Omental fat pad (tissue), 4 donors: ENCODE results near the gene MAML3. TPM values are rescaled to one million over a fixed set of nuclear protein-coding genes. Genes with fewer than 3 reads are reported as not detected.

Source experiments
- ATAC-seq: fragments of 150-250 bp; one replicate; pipeline ENCODE4 v1.9.1; 2016; ENCODE audit warnings: mild to moderate bottlenecking, moderate library complexity; ENCODE audit not compliant: low FRiP score
- DNase-seq: peaks from one replicate; pipeline ENCODE4 v3.0.0-alpha.2; 2019; ENCODE audit warnings: low spot score
- CTCF ChIP-seq, 3 donors: fragments of 450-650 bp; IDR thresholded peaks; one replicate each; pipeline ENCODE4 v1.5.1; 2016 to 2017; ENCODE audit warnings: antibody characterized with exemption in 3 of 3, mild to moderate bottlenecking in 3 of 3, moderate library complexity in 2 of 3
- total RNA-seq, 4 donors: library from RNA; depleted of rRNA; stranded (reverse); fragments of >200 nt; gene quantifications; one replicate each; pipeline ENCODE4 v1.1.0, GENCODE V29; 2016

The MAML3 gene
- total RNA-seq, 4 donors from 2014 or later = 4.8 to 12.8 (median 11.7) TPM

DNA sequence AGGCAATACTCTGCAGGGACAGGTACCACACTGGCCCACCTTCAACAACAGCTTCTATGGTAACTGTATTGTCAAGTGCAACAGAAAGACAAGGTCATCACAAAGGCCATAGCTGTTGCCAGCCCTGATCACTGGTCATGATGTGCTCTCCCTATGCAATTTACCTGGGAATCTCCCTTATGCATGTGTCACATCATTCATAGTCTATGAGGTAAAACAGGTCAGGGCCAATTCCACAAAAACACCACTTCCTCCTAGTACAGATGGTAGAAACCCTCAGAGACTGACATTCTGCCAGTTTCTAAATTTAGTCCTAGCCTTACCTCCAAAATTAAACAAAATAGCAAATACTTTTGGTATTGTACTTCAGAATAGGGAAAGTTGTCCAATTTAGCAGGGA, 355.5 kb downstream of the MAML3 start:
- ATAC-seq (no peak), DNase-seq (no peak)
- TF ChIP-seq CTCF (IDR thresholded peaks at IDR 0.05) = no peak

DNA sequence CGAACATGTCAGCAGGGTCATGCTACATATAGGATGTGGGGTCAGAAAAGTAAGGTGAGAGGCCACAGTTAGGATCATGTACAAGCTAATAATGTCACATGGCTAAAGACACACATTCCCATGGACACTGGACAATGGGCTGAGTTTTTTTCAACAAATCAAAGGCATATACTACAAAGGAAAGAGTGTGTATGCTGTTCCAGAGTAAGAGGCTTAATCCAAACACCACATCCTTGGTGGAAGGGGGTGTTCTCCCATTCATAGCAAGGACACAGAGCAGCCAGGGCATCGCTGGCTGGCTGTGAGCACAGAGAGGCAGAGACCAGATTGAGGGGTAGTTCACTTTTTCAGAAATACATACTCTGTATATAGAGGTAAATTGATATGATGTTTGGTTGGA, 356.7 kb downstream of the MAML3 start:
- ATAC-seq = no peak

GRCh38 chr4:139795527-139796314, 358.3 kb downstream of the MAML3 start:
- ATAC-seq (no peak), DNase-seq (no peak)
- TF ChIP-seq CTCF (IDR thresholded peaks at IDR 0.05) = no peak

More for the DNA sequence above, 356.7 kb downstream of the MAML3 start:
- no peak for TF ChIP-seq CTCF (IDR thresholded peaks at IDR 0.05)
- no peak for DNase-seq

- no peak for TF ChIP-seq CTCF (IDR thresholded peaks at IDR 0.05)
- DNase-seq (no peak), ATAC-seq (no peak)
These were observed 359.6 kb downstream of the MAML3 start for GRCh38 chr4:139794158-139794954.

GRCh38 chr4:139791681-139792080, 362.3 kb downstream of the MAML3 start:
- TF ChIP-seq CTCF (IDR thresholded peaks at IDR 0.05) = no peak
- no peak for DNase-seq
- no peak for ATAC-seq

- no peak for ATAC-seq
- no peak for DNase-seq
- no peak for TF ChIP-seq CTCF (IDR thresholded peaks at IDR 0.05)
These were observed 363.7 kb downstream of the MAML3 start for GRCh38 chr4:139790291-139790690.
